ENCODE results near the gene TSPAN5.

Gene TSPAN5

GRCh38 chr4:98673288-98673644 lies 14.9 kb upstream of the TSPAN5 start:
- DNase-seq (ENCODE audit: low read depth): no peak

- DNase-seq (ENCODE audit: low read depth): no peak
These were observed 14.3 kb upstream of the TSPAN5 start for GRCh38 chr4:98672583-98673287.

DNA sequence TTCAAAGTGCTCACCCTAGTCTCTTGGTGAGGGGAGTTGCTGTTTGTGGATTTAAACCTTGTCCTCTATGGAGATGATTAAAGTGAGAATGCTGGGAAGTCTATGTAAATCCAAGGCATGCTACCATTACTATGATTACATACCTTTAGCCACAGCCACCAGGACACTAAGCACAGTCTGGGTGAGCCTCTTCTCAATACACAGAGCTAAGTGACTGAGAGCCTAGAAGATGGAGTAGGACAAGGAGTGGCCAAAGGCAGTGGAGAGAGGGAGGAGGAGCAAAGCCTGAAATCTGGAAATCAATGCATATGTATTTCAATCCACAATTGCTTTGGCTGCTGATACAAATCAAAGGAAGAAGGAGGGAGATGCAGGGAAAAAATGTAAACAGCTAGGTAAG lies 12.7 kb upstream of the TSPAN5 start:
- no peak for DNase-seq (ENCODE audit: low read depth)

DNA sequence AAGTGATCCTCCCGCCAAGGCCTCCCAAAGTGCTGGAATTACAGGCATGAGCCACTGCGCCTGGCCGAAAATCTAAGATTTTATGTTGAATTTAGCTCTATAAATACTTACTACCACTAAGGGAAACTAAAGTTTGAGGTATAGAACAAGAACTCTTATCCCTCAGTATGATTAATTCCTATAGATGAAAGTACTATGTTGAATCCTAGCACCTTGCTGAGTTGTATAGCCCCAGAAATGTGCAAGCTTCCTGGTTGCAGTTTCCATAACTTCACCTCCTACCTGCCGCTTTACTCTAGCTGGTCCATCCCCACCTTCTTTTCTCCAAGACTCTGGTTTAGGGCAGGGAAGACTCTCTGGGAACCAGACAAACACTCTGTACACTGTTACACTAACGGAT lies 11.8 kb upstream of the TSPAN5 start:
- no peak for DNase-seq (ENCODE audit: low read depth)

DNA sequence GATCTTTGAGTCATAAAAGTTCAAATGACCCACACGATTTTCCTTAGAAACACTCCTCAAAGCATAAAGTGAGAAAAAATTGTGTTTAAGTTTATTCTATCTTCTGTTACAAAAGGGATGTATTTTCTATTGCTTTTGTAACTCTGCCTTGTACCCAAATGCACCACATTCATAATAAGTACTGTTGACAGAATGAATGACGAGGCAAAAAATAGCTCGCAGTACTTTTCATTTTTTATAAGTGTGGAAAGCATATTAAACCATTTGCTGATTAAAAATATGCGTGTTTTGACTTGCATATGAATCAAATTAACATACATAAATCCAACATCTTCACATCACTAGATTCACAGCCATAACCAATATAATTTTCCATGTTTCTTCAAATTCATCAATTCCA lies 11.2 kb upstream of the TSPAN5 start:
- DNase-seq (ENCODE audit: low read depth): no peak

GRCh38 chr4:98664959-98665358 lies 6.5 kb upstream of the TSPAN5 start:
- DNase-seq (ENCODE audit: low read depth): no peak

DNA sequence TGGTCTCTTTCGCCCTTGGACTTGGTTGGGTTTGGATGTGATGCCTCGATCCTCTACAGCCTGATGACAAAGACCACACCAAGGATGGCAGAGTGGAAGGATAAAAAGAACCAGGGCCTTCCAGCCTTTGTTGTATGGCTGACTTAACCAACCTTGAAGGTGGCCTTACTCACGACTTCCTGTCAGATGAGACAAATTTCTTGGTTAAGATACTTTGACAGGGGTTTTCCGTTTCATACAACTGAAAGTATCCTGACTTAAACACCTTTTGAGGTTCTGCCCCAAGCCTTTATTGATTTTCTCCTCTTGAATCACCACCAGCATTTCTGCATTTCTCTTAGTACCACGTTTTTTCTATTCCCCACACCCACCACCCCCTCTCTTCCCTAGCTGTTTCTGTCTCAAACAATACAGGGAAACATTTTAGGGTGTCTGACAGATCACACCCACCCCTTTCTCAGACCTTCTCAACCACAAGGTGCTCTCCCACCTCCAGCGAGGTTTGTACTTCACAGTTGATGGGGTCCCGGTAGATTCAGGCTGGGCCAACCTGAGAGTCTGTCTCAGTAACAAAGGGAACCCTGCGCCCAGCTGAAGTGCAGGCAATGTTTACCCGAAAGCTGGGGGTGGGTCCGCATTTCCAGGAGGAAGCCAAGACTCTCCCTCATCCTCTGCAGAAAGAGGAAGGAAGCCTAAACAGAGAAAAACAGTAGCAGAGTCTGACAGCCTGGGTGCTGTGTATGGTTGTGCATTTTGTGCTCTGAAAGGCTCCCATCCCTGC lies 5.0 kb upstream of the TSPAN5 start:
- no peak for DNase-seq (ENCODE audit: low read depth)

- no peak for DNase-seq (ENCODE audit: low read depth)
These were observed 4.3 kb upstream of the TSPAN5 start for GRCh38 chr4:98662626-98663225.

GRCh38 chr4:98662055-98662453 lies 3.6 kb upstream of the TSPAN5 start:
- no peak for DNase-seq (ENCODE audit: low read depth)

GRCh38 chr4:98661371-98662054 lies 3.1 kb upstream of the TSPAN5 start:
- no peak for DNase-seq (ENCODE audit: low read depth)

GRCh38 chr4:98659741-98660462 lies 1.5 kb upstream of the TSPAN5 start:
- no peak for DNase-seq (ENCODE audit: low read depth)

GRCh38 chr4:98659106-98659592 lies 738 bp upstream of the TSPAN5 start:
- DNase-seq (ENCODE audit: low read depth): no peak

- no peak for DNase-seq (ENCODE audit: low read depth)
These were observed 702 bp downstream of the TSPAN5 start for GRCh38 chr4:98657531-98658286.

DNA sequence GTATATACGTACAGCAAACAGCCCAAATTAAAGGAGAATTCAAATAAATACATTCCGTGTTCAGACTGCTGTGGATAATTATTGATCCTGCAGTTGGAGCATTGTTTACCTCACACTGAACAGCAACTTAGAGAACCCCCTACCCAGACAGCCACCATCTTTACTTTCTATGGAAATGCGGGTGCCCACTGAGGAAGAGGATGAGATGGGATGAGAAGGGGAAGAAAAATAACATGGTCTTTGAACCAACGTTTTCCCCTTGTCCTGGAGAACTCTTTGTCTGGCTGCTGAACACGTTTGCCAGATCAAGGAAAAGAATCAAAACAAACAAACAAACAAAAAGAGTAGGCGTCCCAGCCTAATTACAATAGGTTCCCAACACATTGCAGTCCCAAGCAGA lies 1.5 kb downstream of the TSPAN5 start:
- DNase-seq (ENCODE audit: low read depth): no peak

DNA sequence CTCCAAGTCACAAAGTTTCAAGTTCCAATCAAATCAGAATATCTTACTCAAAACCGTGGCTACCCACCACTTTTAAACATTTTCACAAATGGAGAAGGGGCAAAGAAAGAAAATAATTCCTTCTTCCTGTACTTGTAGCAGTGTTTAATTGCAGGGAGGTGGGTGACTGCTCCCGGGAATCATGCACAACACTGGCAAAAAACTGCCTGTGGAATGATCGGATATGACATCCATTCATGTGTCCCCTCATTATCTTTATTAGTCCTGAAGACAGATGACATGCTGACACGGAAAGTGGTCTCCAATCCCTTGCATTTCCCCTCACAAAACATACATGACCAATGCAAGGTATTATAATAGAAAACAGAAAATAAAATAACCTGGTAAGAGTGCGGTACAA lies 2.0 kb downstream of the TSPAN5 start:
- no peak for DNase-seq (ENCODE audit: low read depth)

DNA sequence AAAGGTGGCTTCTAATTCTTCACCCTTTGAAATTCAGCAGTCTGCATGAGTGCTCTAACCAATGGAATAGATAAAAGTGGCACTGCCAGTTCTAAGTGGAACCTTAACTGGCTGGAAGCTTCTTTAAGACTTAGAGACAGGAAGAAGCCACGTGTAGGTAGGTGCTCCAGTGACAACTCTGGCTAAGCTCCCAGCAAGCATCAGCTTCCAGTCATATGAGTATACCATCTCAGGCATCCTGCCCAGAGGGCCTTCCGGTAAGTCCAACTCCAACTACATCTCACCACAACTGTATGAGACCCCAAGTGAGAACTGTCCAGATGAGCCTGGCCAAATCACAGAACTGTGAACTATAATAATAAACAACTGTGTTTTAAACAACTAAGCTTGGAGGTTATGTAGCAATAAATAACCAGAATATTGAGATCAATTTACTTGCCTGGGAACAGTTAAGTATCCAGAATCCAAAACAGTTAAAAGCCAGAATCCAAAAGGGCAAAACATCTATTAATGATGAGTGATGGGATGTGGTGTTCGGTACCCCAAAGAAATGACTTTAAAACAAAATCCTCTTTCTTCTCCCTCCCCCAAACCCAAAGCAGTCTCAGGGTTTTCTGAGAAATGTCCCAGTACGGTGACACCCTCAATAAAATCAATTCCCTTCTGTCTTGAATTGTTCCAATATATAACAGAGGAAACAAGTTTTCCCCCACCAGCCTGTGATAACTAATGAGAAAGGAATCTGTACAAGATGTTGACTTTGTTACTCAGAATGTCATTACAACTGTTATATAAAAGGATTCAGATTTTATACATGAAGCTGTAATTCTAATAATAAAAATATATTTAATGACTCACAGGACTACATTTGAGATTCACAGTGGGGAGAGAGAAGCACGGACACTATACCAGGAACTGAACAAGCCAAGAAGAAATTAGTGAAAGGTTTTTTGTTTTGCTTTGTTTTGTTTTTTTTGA lies 4.2 kb downstream of the TSPAN5 start:
- DNase-seq (ENCODE audit: low read depth): no peak

DNA sequence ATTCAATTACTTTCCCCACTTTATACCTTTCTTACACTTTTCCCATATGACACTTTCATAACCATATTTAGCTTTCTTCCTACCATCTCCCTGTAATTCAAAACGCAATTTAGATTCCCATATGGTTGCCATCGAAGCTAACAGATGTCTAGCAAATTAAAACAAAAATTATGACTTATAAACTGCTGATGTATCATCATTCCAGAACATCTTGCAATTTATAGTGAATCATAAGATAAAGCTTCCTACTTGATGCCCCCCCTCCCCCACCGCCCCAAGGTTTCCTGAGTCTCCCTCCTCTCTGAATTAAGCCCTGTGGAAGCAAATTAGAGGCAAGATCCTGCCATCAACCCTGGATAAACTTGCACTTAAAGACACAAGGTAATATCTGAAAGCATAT lies 5.4 kb downstream of the TSPAN5 start:
- DNase-seq (ENCODE audit: low read depth): no peak

GRCh38 chr4:98648602-98649001 lies 9.8 kb downstream of the TSPAN5 start:
- DNase-seq (ENCODE audit: low read depth): no peak

DNA sequence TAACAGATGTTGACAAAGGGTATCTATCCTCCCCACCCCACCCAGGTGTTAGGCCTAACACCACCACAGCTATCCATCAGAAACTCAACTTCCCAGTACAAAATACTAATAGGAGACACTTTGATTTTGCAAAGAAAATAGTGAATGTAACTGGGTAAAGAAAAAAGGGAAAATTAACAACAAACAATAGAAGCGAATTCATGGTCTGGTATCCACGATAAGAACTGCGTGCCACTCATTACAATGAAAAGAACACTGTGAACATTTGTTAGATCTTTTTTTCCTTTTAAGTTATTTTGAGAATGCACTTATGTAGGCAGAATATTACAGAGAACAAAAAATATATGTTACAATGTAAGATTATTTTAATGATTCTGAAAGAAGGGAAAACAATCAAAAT lies 12.0 kb downstream of the TSPAN5 start:
- DNase-seq (ENCODE audit: low read depth): no peak

GRCh38 chr4:98645527-98645926 lies 12.9 kb downstream of the TSPAN5 start:
- DNase-seq (ENCODE audit: low read depth): no peak
